ENCODE data around the gene ADGRB3.
"Not testable (repeated sequence)": the region's sequence is repeated elsewhere in the genome, so short reads cannot be mapped to it uniquely, and the experiment has no call there.

ADGRB3 gene

DNA sequence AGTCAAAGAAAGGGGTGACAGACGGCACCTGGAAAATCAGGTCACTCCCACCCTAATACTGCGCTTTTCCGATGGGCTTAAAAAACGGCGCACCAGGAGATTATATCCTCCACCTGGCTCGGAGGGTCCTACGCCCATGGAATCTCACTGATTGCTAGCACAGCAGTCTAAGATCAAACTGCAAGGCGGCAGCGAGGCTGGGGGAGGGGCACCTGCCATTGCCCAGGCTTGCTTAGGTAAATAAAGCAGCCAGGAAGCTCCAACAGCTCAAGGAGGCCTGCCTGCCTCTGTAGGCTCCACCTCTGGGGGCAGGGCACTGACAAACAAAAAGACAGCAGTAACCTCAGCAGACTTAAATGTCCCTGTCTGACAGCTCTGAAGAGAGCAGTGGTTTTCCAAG, 277.7 kb downstream of the ADGRB3 start:
- in situ Hi-C loops (cut with MboI; ENCODE audit: low sequenced_read_pairs), result not testable (repeated sequence)

- in situ Hi-C loops (cut with MboI; ENCODE audit: low sequenced_read_pairs), result no loop called here
These were observed 280.5 kb downstream of the ADGRB3 start for GRCh38 chr6:68915586-68915985.

DNA sequence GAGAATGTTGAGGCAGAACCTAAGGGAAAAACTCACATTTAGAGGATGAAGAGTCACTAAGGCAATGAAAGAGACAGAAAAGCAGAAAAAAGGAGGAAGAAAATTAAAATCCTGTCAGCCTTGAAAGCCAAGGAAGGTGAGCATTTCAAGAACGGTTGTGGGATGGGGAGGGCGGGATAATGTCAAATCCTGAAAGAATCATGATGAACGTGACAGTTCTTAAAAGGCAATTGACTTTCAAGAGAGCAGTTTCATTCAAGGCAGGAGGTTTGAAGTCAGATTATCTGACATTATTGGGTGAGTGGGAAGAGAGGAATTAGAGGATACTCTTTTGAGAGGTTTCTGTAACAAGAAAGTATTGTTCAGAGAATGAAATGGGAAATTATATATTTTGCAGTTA, 284.5 kb downstream of the ADGRB3 start:
- in situ Hi-C loops (cut with MboI; ENCODE audit: low sequenced_read_pairs), result no loop called here

GRCh38 chr6:68941345-68941744, 306.3 kb downstream of the ADGRB3 start:
- in situ Hi-C loops (cut with MboI; ENCODE audit: low sequenced_read_pairs), result no loop called here

- in situ Hi-C loops (cut with MboI; ENCODE audit: low sequenced_read_pairs), result no loop called here
These were observed 312.6 kb downstream of the ADGRB3 start for GRCh38 chr6:68947721-68948120.

- in situ Hi-C loops (cut with MboI; ENCODE audit: low sequenced_read_pairs), result no loop called here
These were observed 316.2 kb downstream of the ADGRB3 start for GRCh38 chr6:68951270-68951669.

- in situ Hi-C loops (cut with MboI; ENCODE audit: low sequenced_read_pairs), result no loop called here
These were observed 323.2 kb downstream of the ADGRB3 start for GRCh38 chr6:68958327-68958726.

- in situ Hi-C loops (cut with MboI; ENCODE audit: low sequenced_read_pairs), result no loop called here
These were observed 332.6 kb downstream of the ADGRB3 start for GRCh38 chr6:68967549-68968300.

DNA sequence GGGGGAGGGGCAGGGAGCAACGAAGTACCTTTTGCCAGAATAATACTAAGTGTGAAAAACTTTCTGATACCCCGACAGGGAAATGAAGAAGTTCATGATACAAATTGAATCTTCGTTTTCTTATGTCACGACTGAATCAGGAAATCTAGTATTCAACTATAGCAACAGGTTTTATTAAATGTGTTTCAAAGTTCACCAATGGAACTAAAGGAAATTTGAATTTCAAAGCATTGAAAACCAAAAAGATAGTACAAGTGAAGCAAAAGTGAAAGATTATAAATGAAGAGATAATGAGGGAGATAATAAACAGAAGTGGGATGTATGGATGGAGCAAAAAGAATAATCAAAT, 333.2 kb downstream of the ADGRB3 start:
- in situ Hi-C loops (cut with MboI; ENCODE audit: low sequenced_read_pairs), result no loop called here

- in situ Hi-C loops (cut with MboI; ENCODE audit: low sequenced_read_pairs), result no loop called here
These were observed 338.0 kb downstream of the ADGRB3 start for GRCh38 chr6:68973066-68973465.

DNA sequence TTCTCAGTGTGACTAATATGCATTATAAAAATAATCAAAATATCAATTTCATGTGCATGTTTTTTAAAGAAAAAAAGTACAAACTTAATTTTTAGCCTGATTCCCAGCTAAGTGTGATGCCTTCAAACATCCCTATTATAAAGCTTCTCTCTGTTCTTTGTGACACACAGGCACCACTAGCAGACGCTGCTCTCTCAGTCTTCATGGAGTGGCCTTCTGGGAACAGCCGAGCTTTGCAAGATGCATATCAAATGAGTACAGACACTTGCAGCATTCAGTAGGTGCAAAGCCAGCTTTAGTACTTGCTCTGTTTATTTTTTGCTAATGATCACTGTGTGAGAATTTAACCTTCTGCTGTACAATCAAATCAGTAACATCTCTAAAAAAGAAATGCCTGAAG, 340.0 kb downstream of the ADGRB3 start:
- in situ Hi-C loops (cut with MboI; ENCODE audit: low sequenced_read_pairs), result no loop called here

DNA sequence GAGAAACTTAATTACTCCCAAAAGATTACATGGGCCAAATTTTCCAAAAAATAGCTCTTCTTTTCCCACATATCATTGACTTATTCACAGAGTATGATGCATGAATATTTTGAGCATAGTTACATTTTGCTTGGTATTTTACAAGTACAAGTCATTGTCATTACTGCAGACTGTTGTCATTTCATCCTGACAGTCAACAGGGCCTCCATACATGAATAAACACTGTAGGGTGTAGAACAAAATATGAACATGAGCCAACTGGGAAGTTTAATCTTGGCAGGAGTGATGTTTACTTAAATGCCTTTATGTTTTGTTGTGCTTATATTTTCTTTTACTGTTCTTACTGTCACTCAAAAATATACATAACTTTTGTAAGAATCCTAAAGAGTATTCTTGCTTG, 340.7 kb downstream of the ADGRB3 start:
- in situ Hi-C loops (cut with MboI; ENCODE audit: low sequenced_read_pairs), result no loop called here

DNA sequence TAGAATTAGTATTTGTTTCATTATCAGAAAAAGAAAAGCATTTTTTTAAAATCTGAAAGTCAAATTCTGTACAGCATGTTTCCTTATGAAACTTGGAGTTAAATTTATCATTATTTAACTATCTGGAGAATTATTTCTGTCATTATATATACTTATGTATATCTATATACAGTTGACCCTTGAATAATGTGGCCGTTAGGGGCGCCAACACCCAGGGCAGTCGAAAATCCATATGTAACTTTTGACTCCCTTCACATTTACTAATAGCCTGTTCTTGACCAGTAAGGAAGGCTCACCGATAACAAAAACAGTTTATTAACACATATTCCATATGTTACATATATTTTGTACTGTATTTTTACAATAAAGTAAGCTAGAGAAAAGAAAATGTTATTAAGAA, 341.2 kb downstream of the ADGRB3 start:
- in situ Hi-C loops (cut with MboI; ENCODE audit: low sequenced_read_pairs), result no loop called here

- in situ Hi-C loops (cut with MboI; ENCODE audit: low sequenced_read_pairs), result no loop called here
These were observed 343.3 kb downstream of the ADGRB3 start for GRCh38 chr6:68978411-68978810.

DNA sequence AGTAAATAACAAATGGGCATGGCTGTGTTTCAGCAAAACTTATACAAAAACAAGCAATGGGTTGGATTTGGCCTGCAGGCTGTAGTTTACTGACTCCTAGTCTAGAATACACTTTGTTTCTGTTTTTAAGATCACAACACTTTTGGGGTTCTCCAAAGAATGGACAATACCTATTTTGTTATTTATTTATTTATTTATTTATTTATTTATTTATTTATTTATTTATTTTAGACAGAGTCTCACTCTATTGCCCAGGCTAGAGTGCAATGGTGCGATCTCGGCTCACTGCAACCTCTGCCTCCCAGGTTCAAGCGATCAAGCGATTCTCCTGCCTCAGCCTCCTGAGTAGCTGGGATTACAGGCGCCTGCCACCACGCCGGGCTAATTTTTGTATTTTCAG, 346.6 kb downstream of the ADGRB3 start:
- in situ Hi-C loops (cut with MboI; ENCODE audit: low sequenced_read_pairs), result not testable (repeated sequence)

GRCh38 chr6:68988698-68989097, 353.6 kb downstream of the ADGRB3 start:
- in situ Hi-C loops (cut with MboI; ENCODE audit: low sequenced_read_pairs), result no loop called here

DNA sequence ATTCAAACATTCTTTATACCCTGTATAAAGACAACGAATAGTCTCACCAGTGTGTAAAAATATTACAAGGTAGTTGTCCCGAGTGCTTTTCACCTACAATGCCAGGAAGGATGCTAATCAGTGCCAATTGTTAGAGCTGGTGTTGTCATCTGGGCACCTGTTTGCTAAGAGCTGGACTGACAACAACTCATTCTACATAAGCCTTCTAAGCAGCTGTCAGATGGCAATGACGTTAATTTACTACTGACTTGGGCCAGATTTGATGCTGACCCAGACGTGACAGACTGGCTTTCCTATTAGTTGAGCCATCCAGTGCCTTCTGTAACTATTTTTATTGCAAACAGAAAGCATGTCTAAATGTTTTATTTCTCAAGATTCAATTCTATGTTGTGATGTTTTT, 355.2 kb downstream of the ADGRB3 start:
- in situ Hi-C loops (cut with MboI; ENCODE audit: low sequenced_read_pairs), result no loop called here

DNA sequence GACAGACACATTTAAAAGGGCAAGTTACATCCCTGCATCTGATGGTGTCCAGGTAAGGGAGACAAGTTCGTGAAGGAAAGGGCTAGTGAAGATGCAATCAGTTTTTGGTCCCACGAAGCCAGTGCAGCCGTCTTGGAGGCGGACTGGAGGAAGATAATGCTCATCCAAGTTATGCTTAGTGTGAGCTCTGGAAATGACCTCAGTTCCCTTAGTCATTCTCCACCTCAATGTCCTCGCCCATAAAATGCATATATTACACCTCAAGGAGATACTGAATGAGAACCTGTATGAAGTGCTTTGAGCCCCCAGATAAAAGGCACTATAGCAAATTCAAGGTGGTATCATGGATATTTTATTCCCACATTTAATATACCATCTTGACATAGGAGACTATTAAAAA, 358.8 kb downstream of the ADGRB3 start:
- in situ Hi-C loops (cut with MboI; ENCODE audit: low sequenced_read_pairs), result no loop called here

DNA sequence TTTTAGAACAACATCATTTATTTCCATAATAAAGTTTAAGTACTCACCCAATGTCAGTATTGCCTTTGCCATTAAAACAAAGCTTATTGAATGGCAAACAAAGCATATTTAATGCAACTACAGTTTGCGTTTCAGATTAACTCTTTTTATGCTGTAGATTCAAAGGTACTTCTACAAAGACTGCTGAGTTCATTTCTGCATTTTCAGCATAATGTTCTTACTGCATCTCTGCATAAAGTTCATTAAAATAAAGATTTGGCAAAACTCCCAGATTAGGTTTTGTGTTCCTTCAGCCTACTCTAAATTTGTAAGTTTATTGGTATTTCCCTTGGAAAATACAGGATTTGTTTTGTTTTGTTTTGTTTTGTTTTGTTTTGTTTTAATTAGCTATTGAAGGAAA, 359.4 kb downstream of the ADGRB3 start:
- in situ Hi-C loops (cut with MboI; ENCODE audit: low sequenced_read_pairs), result no loop called here

GRCh38 chr6:69005199-69005598, 370.1 kb downstream of the ADGRB3 start:
- in situ Hi-C loops (cut with MboI; ENCODE audit: low sequenced_read_pairs), result no loop called here

- in situ Hi-C loops (cut with MboI; ENCODE audit: low sequenced_read_pairs), result no loop called here
These were observed 372.7 kb downstream of the ADGRB3 start for GRCh38 chr6:69007781-69008180.

GRCh38 chr6:69012211-69012610, 377.1 kb downstream of the ADGRB3 start:
- in situ Hi-C loops (cut with MboI; ENCODE audit: low sequenced_read_pairs), result no loop called here

DNA sequence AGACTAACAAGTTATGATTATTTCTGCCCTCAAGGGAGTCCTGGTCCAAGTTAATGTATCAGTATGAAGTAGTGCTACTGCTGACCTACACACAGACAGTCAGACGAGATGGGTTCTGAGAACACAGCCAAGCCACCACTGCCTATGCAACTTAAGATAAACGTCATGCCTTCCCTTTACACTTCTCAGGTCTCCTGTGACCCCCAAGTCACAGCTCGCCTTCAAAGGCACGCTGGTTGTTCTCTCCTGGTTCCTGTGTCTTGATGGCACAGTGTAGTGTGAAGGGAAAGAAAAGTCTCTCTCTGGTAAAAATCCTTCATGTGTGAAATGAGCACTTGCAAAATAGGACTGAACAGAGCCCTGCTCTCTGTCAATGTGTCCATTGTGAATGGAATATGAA, 377.8 kb downstream of the ADGRB3 start:
- in situ Hi-C loops (cut with MboI; ENCODE audit: low sequenced_read_pairs), result no loop called here
